GM18868 (cell line): Measurements from ENCODE around the gene PLOD1.
"Not testable (repeated sequence)": the region's sequence is repeated elsewhere in the genome, so short reads cannot be mapped to it uniquely, and the experiment has no call there.

ENCODE experiments used
- ATAC-seq: cut with Tn5 transposase; IDR thresholded peaks from one replicate; pipeline ENCODE4 v1.9.1; 2021; ENCODE audit warnings: mild to moderate bottlenecking, moderate library complexity; ENCODE audit not compliant: unreplicated experiment

PLOD1 gene

GRCh38 chr1:11912000-11912399 lies 22.5 kb upstream of the PLOD1 start:
- no peak for ATAC-seq

GRCh38 chr1:11912482-11913216 lies 21.9 kb upstream of the PLOD1 start:
- ATAC-seq = not testable (repeated sequence)

GRCh38 chr1:11913291-11913690 lies 21.2 kb upstream of the PLOD1 start:
- no peak for ATAC-seq

- ATAC-seq = no peak
Measured at GRCh38 chr1:11914024-11914423, 20.5 kb upstream of the PLOD1 start.

GRCh38 chr1:11918799-11919519 lies 15.6 kb upstream of the PLOD1 start:
- no peak for ATAC-seq

GRCh38 chr1:11919621-11920020 lies 14.9 kb upstream of the PLOD1 start:
- ATAC-seq = no peak

GRCh38 chr1:11920239-11920903 lies 14.1 kb upstream of the PLOD1 start:
- no peak for ATAC-seq

- ATAC-seq = no peak
Measured at GRCh38 chr1:11921022-11921421, 13.5 kb upstream of the PLOD1 start.

- no peak for ATAC-seq
Measured at GRCh38 chr1:11923069-11923826, 11.3 kb upstream of the PLOD1 start.

- no peak for ATAC-seq
Measured at GRCh38 chr1:11923827-11924113, 10.7 kb upstream of the PLOD1 start.

GRCh38 chr1:11924334-11925195 lies 10.0 kb upstream of the PLOD1 start:
- no peak for ATAC-seq

- peak; percentile 21 for ATAC-seq
Measured at GRCh38 chr1:11925196-11925937, 9.2 kb upstream of the PLOD1 start.

GRCh38 chr1:11925938-11926292 lies 8.6 kb upstream of the PLOD1 start:
- peak; percentile 15 for ATAC-seq

- no peak for ATAC-seq
Measured at GRCh38 chr1:11927866-11928592, 6.5 kb upstream of the PLOD1 start.

GRCh38 chr1:11929849-11930248 lies 4.7 kb upstream of the PLOD1 start:
- no peak for ATAC-seq

- ATAC-seq = no peak
Measured at GRCh38 chr1:11930571-11931445, 3.7 kb upstream of the PLOD1 start.

GRCh38 chr1:11931845-11932244 lies 2.7 kb upstream of the PLOD1 start:
- no peak for ATAC-seq

GRCh38 chr1:11935057-11935412 lies 518 bp downstream of the PLOD1 start:
- ATAC-seq = no peak
